CD4-positive, alpha-beta T cell treated with Interferon alpha-2 for 1 hour (primary cell): ENCODE data around the gene BMP8A.
"Not testable (repeated sequence)": the region's sequence is repeated elsewhere in the genome, so short reads cannot be mapped to it uniquely, and the experiment has no call there.

Experiments used
- DNase-seq, 2 donors: peaks; one replicate each; pipeline ENCODE4 v3.0.0-alpha.2; 2020 to 2022

The BMP8A gene

DNA sequence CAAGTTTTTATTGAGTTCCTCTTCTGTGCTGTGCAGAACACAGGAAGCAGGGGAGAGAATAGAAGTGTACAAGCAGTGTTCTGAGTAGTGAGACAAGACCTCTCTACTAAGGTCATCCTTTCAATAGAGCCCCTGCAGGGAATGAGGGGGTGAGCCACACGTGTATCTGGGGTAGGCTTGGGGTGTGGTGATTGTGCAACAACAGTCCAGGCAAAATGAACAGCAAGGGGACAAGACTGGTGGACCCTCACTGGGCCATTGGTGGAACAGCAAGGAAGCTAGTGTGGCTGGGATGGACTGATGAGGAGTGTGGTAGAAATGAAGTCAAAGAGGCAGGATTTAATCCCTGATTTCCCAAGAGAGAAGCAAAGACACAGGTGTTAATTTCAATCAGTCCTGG is 8.2 kb upstream of the BMP8A start:
- no peak for DNase-seq

DNA sequence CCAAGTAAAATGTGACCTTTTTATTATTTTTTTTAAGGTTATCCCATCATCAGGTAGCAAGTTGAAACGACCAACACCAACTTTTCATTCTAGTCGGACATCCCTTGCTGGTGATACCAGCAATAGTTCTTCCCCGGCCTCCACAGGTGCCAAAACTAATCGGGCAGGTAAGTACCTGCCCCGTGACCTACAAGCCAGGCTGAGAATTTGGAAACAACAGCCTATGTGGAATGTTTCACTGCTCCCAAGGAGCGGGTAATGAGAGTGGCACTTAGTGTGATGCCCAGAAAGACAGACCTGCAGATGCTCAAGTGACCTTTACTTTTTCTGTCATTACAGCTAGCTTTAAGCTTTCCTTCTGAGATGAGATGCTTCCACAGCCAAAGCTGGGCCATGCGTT is 6.9 kb upstream of the BMP8A start:
- DNase-seq = no peak

DNA sequence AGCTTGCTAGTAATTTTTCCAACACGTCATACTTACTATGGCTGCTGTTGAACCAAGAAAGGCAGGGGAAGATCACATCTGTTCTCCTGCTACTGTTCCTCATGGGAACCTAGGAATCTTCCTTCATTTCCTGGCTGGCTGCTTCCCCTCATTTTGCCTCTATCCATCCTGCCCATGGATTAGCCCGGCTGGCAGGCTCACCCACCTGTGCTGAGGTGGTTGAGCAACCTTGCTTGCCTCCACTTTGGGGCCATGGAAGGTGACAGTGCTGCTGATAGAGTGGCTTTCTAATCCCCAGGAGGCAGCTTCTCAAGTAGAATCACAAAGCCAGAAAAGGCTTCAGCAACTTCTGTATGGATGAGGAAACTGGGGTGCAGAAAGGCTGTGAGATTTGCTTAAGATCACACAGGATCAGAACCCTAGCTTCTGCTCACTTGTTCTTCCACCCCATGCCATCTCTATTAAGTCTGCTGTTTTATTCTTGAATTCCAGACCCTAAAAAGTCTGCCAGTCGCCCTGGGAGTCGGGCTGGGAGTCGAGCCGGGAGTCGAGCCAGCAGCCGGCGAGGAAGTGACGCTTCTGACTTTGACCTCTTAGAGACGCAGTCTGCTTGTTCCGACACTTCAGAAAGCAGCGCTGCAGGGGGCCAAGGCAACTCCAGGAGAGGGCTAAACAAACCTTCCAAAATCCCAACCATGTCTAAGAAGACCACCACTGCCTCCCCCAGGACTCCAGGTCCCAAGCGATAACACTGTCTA is 6.2 kb upstream of the BMP8A start:
- DNase-seq = no peak

DNA sequence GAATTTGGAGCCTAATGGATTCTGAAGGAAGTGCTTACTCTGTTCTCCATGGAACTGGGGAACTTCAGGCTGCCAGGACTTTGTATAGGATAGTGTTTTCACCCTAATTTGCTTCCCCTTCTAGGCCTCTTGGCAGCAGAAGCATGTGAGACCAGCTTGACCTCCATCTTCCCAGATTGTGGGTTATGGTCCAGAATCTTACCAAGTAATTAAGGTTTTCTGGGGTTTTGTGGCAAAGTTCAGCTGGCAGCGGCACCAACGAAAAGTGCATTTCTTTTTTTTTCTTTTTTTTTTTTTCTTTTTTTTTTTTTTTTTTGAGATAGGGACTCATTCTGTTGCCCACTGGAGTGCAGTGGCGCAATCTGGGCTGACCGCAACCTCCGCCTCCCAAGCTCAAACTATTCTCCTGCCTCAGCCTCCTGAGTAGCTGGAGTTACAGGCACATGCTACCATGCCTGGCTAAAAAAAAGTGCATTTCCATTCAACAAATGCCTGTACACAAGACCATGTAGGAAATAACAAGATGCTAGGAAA is 3.4 kb upstream of the BMP8A start:
- no peak for DNase-seq

DNA sequence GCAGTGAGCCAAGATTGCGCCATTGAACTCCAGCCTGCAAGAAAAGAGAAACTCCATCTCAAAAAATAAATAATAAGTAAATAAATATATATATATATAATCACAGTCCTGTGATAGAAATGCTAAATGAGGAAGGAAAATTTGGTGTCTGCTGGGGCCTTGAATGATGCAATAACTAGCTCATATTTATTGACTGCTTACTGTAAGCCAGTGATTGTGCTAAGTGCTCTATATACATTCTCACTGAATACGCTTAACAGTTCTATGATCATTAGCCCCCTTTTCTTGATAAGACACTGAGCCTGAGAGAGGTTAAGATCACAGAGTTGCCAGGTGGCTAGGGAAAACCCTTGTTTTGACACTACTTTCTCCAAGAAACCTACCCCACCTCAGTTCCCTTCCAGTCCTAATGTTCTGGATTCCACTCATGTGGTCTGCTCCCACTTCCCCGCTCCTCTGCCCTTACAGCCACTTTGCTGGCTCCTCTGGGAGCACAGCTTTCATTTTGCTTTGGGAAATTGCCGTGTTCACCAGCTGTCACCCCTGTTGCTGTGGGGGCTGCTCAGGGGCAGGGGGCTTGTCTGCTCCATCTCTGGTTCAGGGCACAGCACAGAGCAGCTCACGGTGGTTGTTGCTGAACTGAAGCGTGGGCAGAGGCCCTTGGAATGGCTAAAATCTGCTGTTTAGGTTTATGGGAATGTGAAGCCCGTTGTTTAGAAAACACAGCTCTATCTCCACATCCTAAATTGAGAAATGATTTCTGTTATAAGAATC is 2.5 kb upstream of the BMP8A start:
- DNase-seq = no peak

DNA sequence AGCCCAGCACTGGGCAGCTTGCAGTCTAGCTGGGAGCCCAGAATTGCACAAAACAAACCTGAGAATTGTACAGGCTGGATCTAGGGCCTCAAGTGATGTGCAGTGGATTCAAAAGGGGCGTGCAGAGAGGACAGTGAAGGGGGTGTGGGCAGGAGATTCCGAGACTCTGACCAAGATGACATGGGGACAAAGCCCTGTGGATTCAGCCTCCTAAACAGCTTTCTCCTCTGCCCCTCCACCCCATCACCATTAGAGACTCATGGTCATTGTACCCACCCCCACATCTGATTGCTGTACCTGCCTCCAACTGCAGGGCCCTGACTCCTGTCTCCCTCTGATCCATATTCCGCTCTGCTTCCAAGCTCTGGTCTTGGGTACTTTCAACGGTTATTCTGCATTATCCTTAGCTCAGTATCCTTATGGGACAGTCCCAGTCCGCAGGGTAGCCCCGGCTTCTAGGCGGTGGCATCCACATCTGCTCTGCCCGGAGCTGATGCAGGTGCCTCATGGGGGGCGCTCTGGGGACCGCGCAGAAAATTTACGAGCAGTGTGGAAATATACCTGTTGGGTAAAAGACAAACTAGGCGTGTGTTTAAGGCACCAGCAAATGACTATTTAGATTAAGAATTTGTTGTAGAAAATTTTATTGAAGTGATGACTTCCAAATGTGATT is 1.7 kb upstream of the BMP8A start:
- DNase-seq = no peak

DNA sequence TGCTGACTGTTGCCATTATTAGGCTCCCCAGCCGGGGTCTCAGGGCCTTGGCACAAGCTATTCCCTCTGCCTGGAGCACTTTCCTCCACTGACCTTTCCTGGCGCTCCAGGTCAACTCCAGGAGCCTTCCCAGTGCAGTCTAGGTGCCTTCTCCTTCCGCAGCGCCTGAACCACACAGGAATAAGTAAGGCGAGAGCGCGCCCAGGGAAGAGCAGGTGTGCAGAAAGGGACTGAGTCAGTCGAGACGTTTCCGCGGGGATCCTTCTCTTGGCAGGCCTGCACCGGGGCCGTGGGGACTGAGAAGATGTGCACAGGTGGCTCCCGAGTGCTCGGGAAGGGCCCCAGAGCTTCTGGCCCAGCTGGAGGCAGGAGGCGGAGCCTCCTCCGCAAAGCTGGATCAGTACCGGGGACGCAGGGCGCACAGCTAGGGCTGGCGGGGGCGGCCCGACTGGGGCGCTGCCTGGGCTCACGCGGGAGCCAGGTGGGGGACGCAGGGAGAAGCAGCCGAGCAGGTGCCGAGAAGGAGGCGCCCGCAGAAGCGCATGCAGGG is 765 bp upstream of the BMP8A start:
- peak in 1 of 2 donors; percentile 27 for DNase-seq

DNA sequence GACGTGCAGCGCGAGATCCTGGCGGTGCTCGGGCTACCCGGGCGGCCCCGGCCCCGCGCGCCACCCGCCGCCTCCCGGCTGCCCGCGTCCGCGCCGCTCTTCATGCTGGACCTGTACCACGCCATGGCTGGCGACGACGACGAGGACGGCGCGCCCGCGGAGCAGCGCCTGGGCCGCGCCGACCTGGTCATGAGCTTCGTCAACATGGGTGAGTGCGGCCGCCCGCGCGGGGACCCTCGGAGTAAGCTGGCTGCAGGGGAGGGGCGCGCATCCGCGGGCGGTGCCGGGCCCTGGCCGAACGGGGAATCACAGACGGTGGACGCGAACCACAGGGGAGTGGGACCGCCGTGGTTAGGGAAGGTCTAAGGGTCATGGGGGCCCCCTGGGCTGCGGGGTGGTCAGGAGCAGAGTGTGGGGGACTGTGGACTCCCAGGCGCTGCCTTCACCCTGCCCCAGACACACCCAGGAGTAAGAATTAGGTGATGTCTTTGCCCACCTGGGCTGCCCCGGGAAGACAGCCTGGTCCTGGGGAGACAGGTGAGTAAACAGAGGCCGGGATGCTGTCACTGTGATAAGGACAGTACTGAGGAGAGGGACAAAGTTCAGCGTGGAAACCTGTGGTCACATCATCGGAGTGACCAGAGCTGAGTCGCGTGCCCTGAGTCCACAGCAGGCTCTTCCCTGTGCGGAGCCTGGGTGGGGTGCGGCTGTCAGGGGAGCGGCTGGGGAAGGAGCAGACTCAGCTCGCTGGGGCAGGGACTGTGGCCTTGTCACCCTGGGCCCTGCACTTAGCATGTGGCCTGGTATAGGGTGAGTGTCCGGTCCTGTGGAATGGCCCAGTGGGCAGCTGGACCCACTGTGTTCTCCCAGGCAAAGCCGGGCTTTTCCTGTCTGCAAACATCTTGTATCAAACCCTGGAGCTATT is 944 bp downstream of the BMP8A start:
- DNase-seq = not testable (repeated sequence)

DNA sequence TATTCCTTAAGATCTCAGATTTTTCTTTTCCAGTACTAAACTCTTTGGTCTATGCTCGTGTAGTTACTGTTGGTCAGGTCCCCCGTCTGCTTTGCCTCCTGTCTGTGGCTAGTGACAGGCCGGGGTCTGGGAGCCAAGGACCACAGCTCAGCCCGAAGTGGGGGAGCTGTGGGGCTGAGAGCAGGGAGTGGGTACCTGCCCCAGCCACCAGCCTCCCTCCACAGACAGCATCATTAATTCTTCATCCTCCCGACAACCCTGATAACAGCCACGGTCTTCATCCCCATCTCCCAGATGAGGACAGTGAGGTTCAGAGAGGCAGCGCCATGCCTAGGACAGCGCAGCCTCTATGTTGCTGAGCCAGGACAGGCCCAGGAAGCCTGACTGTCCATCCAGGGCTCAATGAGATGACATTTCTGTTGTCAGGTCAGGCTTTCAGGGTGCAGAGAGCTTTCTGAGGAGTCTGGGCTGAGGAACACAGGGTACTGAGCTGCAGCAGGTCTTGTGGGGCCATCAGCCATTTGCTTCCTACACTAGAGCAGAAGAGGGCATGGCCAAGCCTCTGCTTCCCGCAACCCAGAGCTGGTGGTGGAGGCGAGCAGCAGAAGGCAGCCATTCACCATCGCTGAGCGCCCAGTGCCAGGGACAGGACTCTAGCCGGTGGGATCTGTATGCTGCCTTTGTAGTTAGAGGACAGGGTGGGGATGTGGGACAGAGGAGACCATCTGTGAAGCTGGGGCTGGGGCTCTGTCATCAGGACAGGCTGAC is 1.8 kb downstream of the BMP8A start:
- DNase-seq = not testable (repeated sequence)

DNA sequence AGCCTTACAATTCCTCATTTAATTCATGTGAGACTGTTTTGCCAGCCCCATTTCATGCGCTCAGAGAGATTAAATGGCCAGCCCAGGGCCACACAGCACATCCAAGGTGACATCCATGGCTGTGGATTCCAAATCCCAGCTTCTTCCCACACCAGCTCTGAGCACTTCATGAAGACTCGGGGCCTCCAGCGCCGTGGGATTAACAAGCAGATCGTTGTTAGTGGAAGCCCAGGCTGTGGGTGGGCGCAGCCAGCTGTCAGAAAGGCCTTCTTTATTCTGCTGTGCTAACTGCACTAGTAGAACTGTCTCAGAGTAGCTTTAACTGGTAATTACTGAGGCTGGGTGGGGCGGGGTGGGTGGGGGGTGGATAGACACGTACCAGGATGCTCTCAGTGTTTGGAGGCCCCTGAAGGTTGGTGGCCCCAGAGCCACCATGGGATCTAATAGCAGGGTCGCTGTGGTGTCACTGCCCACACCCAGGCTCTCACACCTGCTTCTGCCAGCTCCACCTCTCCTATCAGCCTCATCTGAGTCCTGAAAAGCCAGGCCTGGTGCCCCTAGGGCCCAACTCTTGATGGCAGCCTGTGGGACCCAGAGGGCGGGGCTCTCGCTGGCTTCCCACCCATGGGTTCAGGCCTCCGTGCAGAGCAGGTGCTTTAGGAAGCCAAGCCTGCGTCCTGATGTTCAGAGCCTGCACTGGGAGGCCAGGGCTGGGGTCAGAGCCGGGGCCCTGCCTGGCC is 3.4 kb downstream of the BMP8A start:
- no peak for DNase-seq

DNA sequence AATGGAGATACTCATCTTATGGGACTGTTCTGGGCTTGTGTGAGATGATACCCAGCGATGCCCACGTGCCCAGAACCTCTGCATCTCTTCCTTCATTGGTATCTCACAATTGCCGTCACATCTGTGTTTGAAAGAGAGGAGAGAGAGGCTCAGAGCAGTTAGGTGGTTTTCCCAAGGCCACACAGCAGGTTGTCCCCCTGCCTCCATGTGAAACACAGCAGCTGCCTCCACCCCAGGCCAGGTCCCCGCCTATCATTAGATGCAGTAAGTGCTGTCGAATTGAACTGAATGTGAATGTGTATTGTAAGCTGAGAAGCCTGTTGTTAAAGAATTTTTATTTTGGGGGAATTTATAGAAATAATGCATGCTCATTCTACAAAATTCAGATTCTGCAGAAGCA is 5.1 kb downstream of the BMP8A start:
- DNase-seq = not testable (repeated sequence)

DNA sequence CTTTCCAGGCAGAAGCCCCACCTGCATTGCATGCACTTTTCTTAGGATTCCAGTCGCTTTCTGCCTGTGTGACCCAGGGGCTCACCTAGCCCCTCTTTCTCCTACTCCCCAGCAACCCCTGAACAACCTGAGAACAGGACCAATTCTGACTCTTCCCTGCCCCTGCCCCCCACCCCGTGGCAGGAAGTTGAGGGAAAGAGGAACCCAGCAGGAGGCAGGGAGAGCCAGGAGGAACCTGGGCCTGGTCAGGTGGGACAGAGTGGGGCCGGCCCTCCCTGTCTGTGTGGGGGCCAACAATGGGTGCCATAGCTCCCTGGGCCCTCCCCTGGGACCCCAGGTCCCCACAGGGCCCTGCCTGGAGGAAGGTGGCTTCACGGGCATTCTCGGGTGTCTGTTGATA is 6.1 kb downstream of the BMP8A start:
- DNase-seq = no peak

DNA sequence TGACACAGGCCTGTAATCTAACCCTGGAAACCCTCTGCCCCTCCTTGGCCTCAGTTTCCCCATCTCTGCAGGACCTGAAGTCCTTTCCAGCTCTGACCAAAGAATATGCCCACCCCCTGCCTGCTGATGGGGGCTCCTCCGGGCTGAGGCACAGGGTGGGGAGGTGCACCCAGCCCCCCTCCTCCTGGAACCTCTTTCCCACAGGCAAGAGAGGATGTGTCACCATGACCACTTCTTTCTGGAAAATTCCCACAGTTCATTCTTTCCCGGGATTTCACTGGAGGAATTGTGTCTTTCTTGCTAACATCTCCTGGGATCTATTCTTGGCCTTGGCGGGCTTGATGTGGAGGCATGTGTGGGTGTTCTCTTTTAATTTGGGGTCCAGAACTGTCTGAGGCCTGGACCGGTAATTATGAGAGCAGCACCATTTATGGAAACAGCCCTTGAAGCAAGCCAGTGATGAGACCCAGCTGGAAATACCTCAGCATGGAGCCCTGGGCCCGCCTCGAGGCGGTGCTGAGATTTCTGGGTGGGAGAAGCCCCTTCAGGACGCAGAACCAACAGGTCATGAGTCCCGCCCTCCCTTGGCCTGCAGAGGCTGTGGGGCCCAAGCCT is 6.8 kb downstream of the BMP8A start:
- DNase-seq = not testable (repeated sequence)

DNA sequence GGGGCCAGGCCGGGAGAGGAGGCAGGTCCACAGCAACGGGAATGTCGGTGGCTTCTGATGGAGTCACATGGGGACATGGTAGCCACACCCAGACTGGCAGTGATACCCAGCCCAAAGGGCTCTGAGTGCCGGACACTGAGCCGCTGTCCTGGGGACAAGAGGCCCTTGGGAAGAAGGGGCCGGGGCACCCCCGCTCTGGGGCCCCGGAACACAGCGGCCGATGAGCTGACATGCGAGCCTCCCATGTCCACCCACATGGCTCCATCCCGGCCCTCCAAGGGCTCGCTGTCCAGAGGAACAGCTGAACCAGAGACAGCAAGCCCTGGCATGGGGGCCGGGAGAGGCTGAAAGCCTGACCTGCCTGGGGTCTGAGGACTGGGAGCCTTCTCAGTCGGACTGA is 7.4 kb downstream of the BMP8A start:
- DNase-seq = not testable (repeated sequence)

DNA sequence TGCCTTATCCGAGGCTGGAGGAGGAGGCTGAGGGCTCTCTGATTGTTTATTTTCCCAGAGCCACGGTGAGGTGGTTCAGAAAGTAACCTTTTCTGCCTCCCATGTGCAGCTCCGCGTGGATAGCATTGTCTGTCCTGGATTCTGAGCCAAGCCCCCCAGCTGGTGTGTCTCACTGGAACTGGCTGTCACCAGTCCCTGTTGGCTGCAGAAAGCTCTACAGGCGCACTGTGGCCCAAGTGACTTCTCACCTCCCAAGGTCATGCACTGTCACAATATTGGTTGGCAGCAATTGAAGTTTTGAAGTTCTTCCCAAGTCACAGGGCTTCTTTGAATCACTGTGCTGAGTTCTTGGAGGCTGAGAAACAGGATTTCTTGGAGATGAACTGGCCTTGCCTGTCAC is 8.2 kb downstream of the BMP8A start:
- DNase-seq = no peak

DNA sequence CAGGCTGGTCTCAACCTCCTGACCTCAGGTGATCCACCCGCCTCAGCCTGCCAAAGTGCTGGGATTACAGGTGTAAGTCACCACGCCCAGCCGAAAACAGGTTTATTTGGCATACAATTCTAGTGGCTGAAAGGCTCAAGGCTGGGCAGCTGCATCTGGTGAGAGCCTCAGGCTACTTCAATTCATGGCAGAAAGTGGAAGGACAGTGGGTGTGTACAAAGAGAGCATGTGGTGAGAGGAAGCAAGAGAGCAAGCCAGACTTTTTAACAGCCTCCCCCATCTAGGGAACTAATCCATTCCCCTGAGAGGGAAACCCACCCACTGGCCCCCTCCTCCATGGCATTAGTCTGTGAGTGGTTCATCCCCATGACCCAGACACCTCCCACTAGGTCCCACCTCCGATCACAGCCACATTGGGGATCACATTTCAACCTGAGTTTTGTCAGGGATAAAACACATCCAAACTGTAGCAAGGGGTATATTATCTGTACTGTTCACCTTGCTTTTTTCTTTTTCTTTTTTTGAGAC is 9.5 kb downstream of the BMP8A start:
- no peak for DNase-seq

DNA sequence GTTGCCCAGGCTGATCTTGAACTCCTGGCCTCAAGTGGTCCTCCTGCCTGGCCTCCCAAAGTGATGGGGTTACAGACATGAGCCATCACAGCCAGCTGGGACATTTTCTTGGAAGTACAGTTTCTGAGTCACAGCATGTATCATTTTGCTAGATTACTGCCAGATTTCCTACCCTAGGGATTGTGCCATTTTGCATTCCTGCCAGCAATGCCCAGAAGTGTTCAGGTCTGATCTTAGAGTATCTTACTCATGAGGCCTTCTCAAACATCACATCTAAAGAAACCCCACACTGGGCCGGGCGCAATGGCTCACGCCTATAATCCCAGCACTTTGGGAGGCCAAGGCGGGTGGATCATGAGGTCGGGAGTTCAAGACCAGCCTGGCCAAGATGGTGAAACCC is 10.2 kb downstream of the BMP8A start:
- DNase-seq = no peak

DNA sequence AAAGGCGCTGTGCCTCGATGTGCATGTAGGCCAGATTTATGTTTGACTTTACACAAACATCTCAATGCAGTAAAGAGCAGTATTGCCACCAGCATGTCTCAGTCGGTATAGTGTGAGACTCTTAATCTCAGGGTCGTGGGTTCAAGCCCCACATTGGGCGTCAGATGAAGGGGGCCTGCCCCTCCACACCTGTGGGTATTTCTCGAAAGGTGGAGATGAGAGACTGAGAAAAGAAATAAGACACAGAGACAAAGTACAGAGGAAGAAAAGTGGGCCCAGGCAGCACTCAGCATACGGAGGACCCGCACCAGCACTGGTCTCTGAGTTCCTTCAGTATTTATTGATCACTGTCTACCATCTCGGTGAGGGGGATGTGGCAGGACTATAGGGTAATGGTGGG is 13.0 kb downstream of the BMP8A start:
- DNase-seq = not testable (repeated sequence)

DNA sequence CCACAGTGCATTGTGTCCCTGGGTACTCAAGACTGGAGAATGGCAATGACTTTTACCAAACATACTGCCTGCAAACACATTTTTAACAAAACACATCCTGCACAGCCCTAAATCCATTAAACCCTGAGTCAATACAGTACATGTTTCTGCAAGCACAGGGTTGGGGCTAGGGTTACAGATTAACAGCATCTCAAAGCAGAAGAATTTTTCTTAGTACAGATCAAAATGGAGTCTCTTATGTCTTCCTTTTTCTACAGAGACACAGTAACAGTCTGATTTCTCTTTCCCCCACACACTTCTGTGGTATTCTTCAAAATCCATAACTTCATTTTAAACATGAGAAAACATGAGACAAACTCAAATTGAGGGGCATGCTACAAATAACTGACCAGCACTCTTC is 13.9 kb downstream of the BMP8A start:
- no peak for DNase-seq
